CD4-positive, alpha-beta T cell treated with Interleukin-6 for 4 hours (primary cell): ENCODE results near the gene CLASP1.
"Not testable (repeated sequence)": the region's sequence is repeated elsewhere in the genome, so short reads cannot be mapped to it uniquely, and the experiment has no call there.

Experiments
- DNase-seq: peaks from one replicate; pipeline ENCODE4 v3.0.0-alpha.2; 2020; ENCODE audit warnings: mixed read lengths

Gene CLASP1

DNA sequence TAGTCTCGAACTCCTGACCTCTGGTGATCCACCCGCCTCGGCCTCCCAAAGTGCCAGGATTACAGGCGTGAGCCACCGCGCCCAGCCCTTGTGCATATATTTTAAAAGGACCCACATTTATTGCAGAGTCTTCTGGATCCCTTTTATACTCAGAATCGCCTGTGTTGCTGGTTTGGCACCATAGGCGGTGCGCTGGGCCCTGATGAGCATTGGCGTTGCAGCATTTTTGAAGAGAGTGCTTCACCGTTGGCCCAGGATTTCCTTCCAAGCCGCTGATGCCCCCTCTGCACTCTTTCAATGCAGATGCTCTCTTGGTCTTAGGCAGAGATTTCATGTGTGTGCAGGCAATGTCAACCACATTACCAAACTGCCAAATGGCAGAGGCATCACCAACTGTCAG lies 350.8 kb downstream of the CLASP1 start:
- DNase-seq: no peak

DNA sequence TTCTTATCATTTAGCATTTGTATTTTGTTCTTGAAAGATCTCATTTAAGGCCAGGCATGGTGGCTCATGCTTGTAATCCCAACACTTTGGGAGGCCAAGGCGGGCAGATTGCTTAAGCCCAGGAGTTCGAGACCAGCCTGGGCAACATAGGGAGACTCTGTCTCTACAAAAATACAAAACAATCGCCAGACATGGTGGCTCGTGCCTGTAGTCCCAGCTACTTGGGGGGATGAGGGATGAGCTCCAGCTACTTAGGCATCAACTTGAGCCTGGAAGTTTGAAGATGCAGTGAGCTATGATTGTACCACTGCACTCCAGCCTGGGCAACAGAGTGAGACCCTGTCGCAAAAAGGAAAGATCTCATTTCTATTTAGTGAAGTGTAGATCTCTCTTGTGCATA lies 351.4 kb downstream of the CLASP1 start:
- DNase-seq: not testable (repeated sequence)

DNA sequence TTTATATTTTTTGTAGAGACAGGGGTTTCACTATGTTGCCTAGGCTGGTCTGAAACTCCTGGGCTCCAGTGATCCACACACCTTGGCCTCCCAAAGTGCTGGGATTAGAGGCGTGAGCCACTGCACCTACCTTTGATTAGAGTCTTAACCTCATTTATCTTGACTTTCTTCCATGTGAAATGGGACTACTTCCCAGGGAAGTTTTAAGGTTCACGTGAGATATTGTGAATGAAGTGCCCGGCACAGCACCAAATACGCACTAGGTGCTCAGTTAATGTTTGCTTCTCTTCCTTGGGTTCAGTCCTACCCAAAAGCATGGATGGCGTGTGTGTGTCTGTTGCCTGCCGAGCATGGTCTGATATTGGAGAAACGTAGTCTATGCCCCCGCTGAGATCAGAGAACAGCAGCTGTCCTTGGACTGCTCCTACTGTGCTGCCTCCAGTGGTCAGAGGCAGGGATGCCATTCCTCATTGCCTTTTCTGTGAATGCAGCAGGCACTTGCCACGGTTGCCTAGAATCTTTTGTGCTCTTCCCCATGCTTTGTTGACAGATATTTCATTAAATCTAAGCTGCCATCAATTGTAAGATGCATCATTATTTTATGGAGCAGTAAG lies 351.9 kb downstream of the CLASP1 start:
- DNase-seq: no peak

DNA sequence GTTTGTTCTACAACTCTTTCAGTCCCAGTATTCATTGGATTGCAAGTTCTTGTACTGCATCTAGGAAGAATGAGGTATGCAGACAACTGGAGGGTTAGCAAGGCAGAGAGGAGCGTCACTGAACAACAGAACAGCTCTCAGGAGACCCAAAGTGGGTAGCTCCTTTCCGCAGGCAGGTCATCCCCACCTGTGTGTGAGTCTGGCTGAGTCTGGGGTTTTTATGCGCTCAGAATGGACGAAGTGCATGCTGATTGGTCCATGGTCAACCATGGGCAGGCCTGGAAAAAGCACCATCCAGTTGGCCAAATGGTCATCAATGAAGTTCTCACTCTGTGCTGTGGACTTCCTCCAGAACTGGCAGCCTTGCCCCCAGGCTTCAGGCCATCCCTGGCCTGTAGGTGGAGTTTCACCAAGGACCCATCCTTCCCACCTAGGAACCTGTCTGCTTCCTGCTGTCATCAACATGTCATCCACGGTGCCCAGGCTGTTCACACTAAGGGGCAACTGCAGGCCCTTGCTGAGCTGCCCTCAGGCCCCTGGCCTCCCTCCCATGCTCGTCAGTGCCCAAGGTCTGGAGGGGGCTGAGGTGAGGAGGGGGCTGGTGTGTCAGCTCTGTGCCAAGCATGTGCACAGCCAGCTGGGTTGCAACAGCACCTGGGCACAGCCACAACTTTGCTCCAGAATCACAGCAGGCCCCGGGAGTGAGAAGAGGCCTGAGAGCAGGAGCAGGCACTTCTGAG lies 353.2 kb downstream of the CLASP1 start:
- no peak for DNase-seq

DNA sequence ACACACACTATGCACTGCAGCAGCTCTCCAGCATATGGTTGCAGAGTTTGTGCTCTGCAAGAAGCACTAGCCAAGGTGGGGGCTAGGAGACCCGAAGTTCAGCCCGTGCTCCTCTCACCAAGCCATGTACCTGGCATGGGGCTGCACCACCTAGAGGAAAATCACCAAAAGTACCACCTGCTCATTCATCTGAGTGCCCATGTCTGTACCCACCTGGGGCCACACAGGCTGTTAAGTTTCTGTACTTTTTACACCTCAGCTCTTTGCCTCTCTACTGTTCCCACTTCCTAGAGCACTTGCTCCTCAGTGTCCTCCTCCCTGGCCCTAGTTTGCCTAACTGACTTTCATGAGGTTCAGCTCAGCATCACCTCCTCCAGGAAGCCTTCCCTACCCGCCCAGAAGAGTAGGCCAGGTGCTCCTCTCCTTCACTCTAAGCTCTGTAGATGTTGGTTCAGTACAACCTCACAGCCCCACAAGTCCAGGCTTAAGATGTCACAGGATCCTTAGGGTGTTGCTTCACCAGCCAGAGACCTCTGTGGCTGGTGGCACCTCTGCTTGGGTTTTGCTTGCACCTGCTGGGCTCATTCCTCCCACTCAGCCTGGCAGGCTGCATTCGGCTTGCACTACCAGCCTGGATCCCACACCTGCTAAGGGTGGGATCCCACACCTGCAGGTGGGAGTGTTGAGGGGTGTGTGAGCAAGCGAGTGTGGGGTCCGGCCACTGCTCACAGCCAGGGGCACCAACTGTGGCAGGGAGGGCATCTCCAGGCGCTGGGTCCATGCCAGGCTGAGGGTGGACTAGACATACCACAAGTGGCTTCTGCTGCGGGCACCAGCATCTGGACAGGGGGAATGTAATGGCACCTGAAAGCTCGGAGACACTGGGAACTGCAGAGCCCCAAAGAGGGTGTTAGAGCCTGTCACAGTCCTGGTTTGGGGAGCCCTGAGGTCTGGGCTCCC lies 354.1 kb downstream of the CLASP1 start:
- DNase-seq: no peak

DNA sequence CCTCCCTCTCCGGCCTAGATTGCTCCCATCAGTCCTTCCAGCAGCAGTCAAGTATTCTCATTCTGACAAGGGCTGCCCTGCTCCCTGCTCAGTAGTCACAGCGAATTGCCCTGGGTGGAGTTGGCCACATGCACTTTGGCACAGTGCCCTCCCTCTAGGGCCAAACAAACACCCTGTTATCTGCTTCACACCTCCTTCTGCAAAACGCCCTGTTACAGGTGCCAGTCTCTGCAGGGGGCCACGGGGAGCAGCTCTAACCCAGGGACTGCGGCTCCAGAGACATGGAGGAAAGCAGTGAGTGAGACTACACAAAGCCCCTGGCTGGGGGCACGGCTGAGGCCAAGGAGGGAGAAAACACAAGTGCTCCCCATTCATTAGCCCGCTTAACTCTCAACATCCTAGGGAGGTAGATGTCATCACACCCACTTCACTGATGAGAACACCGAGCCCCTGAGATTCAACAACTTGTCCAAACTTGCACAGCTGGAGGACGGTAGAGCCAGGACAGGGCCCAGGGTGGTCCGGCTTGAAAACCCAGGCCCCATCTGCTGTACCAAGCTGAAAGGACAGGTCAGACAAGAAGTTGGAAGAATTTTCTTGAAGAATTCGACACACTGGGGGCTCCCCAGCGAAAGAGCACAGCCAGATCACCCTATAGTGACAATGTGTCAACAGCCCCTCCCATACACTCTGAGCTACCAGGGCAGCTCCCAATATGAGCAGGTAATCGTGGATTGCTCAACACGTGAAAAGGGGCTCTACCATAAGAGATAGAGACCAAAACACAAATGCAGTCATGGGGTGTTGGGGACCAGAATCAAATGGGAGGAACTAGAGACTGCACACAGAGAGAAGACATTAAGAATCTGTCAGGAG lies 355.6 kb downstream of the CLASP1 start:
- DNase-seq: no peak

DNA sequence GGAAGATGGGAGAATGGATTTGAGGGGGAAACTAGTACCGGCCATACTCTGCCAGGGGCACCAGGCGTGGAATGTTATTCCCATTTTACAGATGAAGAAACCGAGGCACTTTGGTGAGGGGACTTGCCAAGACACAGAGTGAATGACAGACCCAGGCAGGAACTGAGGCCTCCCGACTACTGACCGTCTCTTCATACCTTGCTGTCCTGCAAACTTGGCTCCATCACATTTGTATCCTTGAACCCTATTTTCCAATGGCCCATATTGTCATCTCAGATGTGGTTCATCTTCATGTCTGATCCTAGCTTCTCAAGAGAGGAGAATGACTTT lies 358.0 kb downstream of the CLASP1 start:
- no peak for DNase-seq

DNA sequence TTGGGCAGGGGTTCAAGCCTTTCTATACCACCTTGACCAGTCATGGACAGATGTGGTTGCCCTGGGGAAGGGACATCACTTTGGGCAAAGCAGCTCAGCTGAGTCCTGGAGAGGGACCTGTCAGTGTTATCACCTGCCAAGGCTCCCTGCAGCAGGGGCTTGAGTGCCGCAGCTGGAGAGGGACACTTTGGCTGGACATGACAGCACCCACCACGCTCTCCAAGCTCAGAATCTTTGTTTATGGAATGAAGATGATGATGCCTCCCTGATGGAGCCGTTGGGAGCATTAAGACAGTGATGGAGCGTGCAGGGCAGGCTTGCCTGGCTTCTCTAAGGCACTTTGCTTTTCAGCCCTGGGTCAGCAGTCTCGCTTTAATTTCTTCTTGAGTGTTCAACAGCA lies 360.0 kb downstream of the CLASP1 start:
- no peak for DNase-seq

DNA sequence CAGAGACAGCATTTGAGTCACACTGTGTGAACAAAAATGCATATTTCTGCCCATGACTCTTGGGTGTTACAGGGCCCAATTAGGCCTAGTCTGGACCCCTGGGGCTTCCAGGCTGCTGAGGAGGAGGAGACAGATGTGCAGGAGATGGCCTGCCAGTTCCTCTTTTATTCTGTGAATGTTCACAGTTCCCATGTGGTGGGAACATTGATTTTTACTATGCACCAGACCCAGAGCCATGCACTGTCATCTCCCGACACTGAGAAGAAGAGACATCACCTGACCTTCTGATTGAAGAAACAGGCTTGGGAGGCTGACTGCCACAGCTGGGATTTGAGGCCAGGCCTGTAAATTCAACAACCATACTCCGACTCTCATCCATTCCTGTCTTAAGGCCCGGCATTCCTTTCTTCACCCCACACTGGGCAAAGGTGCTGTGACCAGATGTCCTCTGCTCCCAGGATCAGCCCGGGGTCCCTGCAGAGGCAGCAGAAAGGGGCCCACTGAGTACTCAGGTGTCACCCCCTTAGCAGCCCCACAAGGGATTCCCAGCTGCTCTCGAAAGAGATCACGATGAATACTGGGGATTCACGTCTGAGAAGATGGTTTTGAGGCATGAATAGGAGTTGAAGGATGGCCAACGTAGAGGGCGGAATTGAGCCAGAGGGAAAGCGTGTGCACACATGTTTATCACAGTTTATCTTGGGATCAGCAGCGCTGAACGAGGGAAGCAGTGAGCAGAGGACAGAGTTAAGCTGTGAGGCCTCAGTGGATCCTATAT lies 360.6 kb downstream of the CLASP1 start:
- no peak for DNase-seq

DNA sequence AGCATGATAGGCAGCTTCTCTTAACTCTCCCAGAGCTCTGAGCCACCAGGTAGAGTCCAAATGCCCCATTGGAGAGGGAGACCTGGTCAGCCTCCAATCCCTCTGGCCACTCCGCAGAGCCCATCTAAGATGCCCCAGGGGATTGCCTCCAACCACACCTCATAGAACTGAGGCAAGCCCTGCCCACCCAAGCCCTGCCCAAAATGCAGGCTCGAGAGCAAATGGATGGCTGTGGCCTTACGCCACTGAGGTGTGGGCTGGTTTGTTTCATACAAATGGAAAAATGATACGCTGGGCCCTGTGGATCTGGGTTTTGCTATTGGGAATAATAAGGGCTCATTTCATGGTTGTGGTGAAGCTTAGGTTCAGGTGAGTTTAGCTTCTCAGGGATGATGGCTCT lies 361.3 kb downstream of the CLASP1 start:
- DNase-seq: no peak
